Activated effector memory CD4-positive, alpha-beta T cell treated with Interleukin-2 at 50 U/mL for 16 hours (primary cell): Measurements from ENCODE around the gene B4GALT7.
"Not testable (repeated sequence)": the region's sequence is repeated elsewhere in the genome, so short reads cannot be mapped to it uniquely, and the experiment has no call there.

Source experiments
- DNase-seq: peaks from one replicate; pipeline ENCODE4 v3.0.0-alpha.2; 2020

B4GALT7 gene, protein sequence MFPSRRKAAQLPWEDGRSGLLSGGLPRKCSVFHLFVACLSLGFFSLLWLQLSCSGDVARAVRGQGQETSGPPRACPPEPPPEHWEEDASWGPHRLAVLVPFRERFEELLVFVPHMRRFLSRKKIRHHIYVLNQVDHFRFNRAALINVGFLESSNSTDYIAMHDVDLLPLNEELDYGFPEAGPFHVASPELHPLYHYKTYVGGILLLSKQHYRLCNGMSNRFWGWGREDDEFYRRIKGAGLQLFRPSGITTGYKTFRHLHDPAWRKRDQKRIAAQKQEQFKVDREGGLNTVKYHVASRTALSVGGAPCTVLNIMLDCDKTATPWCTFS

DNA sequence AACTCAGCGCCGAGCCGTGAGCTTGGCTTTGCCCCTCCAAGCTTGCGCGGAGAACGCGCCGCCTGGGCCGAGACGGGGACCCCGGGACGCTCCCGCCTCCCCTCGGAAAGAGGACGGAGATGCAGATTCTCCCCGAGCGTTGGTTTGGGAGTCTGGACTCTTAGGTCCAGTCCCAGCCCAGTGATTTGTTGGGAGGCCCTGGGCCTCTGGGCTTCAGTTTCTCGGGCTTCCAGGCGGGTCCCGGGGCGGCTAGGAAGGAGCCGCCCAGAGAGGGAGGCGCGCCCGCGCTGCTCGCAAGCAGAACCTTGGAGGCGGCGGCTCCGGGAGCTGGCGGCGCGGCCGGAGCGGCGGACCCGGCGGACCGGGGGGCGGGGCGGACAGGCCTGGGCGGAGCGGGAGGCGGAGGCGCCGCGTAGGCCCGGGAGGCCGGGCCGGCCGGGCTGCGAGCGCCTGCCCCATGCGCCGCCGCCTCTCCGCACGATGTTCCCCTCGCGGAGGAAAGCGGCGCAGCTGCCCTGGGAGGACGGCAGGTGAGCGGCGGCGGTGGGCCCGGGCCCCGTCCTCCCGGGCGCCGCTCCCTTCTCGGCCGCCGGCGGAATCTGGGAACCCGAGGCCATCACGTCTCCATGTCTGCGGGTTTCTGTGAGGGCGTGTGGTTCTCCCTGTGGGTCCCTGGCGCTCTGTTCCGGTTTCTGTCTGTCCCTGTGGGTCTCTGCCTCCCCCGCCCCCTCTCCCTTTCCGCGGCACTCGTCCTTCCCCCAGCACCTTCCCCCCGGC is at the start of gene B4GALT7:
TSS of gene B4GALT7 (plus strand) at position 402 of the 777 bp plus-strand sequence. CDS start at position 481, 79 bp downstream.
- DNase-seq, result peak; percentile 82

DNA sequence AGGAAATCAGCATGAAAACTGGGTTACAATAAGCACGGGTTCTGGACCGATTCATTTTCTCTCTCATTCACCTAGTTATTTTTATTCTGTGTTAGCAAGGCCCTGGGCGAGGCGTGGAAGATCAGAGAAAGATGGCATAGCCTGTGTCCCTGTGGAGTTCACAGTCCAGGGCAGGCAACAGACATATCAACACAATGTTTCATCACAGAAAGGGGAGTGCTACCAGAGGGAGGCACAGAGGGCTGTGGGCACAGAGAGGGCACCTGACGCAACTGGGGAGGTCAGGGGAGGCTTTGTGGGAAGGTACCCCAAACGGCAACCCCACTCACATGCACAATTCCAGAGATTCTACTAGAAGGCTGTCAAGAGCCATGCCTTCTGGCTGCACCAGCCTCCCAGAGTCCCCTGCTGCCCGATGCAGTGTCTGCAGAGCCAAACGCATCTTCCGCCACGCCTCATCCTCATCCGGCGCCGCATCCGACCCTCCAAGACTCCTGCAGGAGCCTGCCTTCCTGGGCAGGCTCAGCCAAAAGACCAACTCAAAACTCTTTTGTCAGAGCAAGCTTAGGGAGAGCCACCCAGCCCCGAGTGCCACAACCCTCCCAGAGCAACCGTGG is 47.0 kb upstream of the B4GALT7 start:
- DNase-seq, result no peak

GRCh38 chr5:177553671-177554429 is 46.1 kb upstream of the B4GALT7 start:
- peak; percentile 33 for DNase-seq

GRCh38 chr5:177554474-177555111 is 45.3 kb upstream of the B4GALT7 start, which contains the start of gene FAM193B:
Gene FAM193B, minus strand, starts transcription at chr5:177554563. Its CDS starts 105 bp downstream, at chr5:177554458.
- peak; percentile 93 for DNase-seq

GRCh38 chr5:177555228-177555627 is 44.7 kb upstream of the B4GALT7 start:
- no peak for DNase-seq

DNA sequence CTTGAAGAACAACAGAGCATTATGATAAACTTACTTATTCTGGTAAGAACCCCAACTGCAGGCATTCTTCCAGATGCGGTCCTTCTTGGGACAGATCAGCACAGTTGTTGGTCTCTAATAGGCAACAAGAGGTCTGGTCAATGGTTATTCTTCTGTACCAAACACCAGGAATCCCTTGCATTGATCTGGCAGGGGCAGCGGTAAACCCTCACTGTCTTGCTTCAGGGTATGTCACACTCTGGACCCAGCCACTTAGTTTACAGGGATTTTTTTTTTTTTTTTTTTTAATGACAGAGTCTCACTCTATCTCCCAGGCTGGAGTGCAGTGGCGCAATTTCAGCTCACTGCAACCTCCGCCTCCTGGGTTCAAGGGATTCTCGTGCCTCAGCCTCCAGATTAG is 44.3 kb upstream of the B4GALT7 start:
- DNase-seq, result no peak

- DNase-seq, result no peak
Observed at GRCh38 chr5:177557041-177557647, 42.8 kb upstream of the B4GALT7 start.

GRCh38 chr5:177557796-177558195 is 42.1 kb upstream of the B4GALT7 start:
- DNase-seq, result no peak

GRCh38 chr5:177559446-177559941 is 40.4 kb upstream of the B4GALT7 start:
- not testable (repeated sequence) for DNase-seq

GRCh38 chr5:177565046-177565445 is 34.9 kb upstream of the B4GALT7 start:
- no peak for DNase-seq

DNA sequence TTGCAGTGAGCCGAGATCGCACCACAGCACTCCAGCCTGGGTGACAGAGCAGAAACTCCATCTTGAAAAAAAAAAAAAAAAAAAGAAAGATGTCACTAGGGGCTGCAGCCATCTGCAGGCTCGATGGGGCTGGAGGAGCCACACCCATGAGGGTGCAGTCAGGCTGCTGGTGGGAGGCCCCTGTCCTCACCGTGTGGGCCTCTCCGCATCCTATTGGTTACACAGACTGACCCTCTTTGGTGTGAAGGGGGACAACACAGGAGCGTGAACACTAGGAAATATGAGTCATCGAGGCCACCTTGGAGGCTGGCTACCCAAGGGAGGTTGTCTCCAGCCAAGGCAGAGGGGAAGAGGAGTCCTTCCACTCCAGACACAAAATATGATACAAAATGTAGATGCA is 31.6 kb upstream of the B4GALT7 start:
- DNase-seq, result no peak

GRCh38 chr5:177569894-177570293 is 30.0 kb upstream of the B4GALT7 start:
- DNase-seq, result no peak

- DNase-seq, result no peak
Observed at GRCh38 chr5:177575488-177575887, 24.4 kb upstream of the B4GALT7 start.

DNA sequence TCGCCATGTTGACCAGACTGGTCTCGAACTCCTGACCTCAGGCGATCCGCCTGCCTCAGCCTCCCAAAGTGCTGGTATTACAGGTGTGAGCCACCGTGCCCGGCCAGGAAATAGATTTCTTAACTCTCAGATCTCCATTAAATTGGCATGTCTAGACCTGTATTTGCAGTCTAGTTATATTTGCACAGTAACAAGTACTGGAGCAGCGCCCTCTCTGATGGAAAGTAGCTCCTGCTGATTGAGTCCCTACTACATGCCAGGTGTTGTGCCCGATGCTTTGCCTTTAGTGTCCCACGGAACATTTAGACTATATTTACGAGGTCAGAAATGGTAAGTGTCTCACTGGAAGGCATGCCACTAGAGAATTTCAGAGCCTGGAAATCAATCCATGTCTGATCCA is 23.8 kb upstream of the B4GALT7 start:
- no peak for DNase-seq

DNA sequence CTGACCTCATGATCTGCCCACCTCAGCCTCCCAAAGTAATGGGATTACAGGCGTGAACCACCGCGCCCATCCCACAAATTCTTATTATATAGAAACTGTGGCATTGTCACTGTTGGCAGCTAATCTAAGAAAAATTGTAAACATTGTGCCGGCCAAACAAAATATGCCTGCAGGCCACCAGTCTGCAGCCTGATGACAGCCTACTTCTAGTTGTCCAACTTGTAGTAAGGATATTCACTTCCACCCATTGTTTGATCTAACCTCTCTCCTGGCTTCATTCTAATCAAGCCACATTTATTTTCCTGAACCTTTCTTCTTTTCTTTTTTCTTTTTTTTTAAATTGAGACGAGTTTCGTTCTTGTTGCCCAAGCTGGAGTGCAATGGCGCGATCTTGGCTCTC is 21.6 kb upstream of the B4GALT7 start:
- no peak for DNase-seq

DNA sequence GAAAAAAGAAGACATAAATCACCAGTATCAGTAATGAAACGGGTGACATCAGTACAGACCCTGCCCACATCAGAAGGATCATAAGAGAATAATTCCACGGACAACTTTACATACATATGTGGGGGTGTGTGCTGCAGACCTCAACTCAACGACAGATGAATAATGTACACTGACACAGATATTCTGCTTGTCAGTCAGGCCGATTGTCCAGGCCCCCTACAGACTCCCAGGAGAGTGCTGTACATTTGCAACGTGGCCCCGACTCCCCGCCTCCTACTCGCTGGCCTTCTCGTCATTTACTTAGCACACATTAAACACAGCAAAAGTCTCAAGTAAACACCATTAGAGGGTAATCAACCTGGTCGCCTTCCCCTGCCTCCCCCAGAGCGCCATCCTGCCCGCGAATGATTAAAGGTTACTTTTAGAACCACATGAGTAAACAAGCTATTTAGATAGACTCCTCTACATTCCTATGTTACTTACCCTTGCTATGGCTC is 11.5 kb upstream of the B4GALT7 start:
- no peak for DNase-seq

GRCh38 chr5:177590406-177590805 is 9.5 kb upstream of the B4GALT7 start:
- no peak for DNase-seq

DNA sequence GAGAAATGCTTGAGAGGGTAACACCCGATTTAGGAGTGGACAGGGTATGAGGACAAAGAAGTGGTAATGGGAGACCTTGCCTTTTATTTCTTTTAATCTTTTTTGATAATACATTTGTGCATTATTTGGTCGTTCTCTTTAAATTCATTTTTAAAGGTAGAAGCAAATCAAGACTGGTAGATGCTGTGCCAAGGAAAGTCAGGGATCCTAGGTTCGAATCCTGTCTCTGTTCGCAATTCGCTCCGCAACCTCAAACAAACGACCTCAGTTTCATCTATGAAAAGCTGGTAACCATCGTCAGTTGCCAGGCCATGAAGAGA is 8.3 kb upstream of the B4GALT7 start:
- DNase-seq, result no peak

DNA sequence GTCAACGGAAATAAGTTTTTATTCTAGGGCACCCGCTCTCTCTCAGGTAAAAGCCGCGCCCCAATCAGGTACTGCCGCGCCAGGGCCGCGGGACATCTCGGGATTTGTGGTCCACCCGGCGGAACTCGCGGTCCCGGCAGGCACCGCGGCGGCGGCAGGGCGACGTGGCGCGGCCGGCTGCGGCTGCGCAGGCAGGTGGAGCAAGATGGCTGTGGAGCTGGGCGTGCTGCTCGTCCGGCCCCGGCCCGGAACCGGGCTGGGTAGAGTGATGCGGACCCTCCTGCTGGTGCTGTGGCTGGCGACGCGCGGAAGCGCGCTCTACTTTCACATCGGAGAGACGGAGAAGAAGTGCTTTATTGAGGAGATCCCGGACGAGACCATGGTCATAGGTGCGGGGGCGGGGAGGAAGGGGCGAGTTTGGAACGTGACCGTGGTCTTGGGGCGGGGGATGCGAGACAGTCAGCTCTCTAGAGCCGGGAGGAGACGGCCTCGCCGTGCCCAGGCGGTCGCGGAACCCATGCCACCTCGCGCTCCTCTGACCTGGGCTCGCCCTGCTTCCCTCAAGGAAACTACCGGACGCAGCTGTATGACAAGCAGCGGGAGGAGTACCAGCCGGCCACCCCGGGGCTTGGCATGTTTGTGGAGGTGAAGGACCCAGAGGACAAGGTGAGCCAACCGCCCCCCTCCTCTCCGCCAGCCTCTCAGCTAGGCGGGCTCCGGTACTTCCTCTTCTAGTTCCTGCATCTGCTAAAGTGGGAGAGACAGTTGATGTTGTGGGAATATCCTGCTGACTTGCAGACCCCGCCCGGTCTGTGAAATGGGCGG is 7.7 kb upstream of the B4GALT7 start, which contains the start of gene TMED9:
TSS of gene TMED9 (plus strand) at position 194 of the 825 bp plus-strand sequence. CDS start at position 206, 12 bp downstream.
- peak; percentile 86 for DNase-seq

- no peak for DNase-seq
Observed at GRCh38 chr5:177592905-177593304, 7.0 kb upstream of the B4GALT7 start.

- DNase-seq, result no peak
Observed at GRCh38 chr5:177593511-177593910, 6.4 kb upstream of the B4GALT7 start.
